Hepatocyte (in vitro differentiated cells): Measurements from ENCODE around the gene WDR6.

Experiments
- CTCF ChIP-seq: fragments of 200-600 bp; sonication (generic); IDR thresholded peaks from 2 replicates; pipeline ENCODE4 v1.5.1; 2016; ENCODE audit warnings: antibody characterized with exemption, mild to moderate bottlenecking; ENCODE audit not compliant: poor library complexity
- EZH2phosphoT487 ChIP-seq: fragments of 200-600 bp; sonication (generic); IDR thresholded peaks from one replicate; pipeline ENCODE4 v1.6.1; 2018; ENCODE audit warnings: antibody characterized with exemption, mild to moderate bottlenecking, low read depth, moderate library complexity; ENCODE audit not compliant: unreplicated experiment, severe bottlenecking

- TF ChIP-seq CTCF (no peak), EZH2phosphoT487 (no peak)
These were observed 5.3 kb downstream of the WDR6 start for GRCh38 chr3:49012441-49013017.
